HepG2 (cell line): ENCODE measurements around the gene MMRN1. TPM values are rescaled to one million over a fixed set of nuclear protein-coding genes. Genes with fewer than 3 reads are reported as not detected.

Experiments
- ATAC-seq: fragments of 200-7000 bp; cut with Tn5 transposase; 3 replicates; pipeline ENCODE4 v1.9.1; 2020; ENCODE audit warnings: mild to moderate bottlenecking, moderate library complexity
- BruUV-seq: library from RNA; stranded (reverse); fragments of 400-500 nt; replicated peaks from 2 replicates; lab custom pipeline; 2021; lab: Mats Ljungman, UMichigan
- CTCF ChIA-PET: fragments of 300-600 bp; formaldehyde crosslinking; extraction: SDS; loops from one replicate; lab custom pipeline; 2021; ENCODE audit warnings: low total read pairs, inconsistent platforms, low intra/inter-chr PET ratio; lab: Yijun Ruan, JAX
- POLR2A ChIA-PET: fragments of 350-600 bp; sonication (Branson Sonifier 250); formaldehyde crosslinking; loops from one replicate; lab custom pipeline; 2020; ENCODE audit warnings: antibody characterized with exemption, inconsistent platforms; lab: Yijun Ruan, JAX
- DNase-seq: peaks from one replicate; pipeline ENCODE4 v3.0.0-alpha.2; 2015; ENCODE audit warnings: low spot score
- FAIRE-seq: peaks from 3 replicates; lab custom pipeline; 2011; peaks lifted over from hg19 to GRCh38; lab: Jason Lieb, UNC
- H2AFZ ChIP-seq: one replicate; pipeline ENCODE4 v1.6.1; 2011; ENCODE audit warnings: low read length, inconsistent platforms
- H3K27ac ChIP-seq: fragments of 300-600 bp; 3 replicates; pipeline ENCODE4 v1.8.0; 2011; ENCODE audit warnings: mixed run types, mild to moderate bottlenecking, mixed read lengths, low read length, inconsistent platforms; ENCODE audit not compliant: insufficient read depth; ENCODE audit errors: extremely low read length
- H3K27me3 ChIP-seq, 2 experiments: fragments of 200-600 bp in 1 of 2; 2 replicates in 1 of 2; 3 replicates in 1 of 2; pipeline versions ENCODE4 v1.6.0 to v1.8.0; 2011; ENCODE audit warnings: low read length in 2 of 2, mild to moderate bottlenecking in 2 of 2, moderate library complexity in 2 of 2, inconsistent platforms in 1 of 2; ENCODE audit not compliant: insufficient read depth in 2 of 2, control insufficient read depth in 1 of 2
- H3K36me3 ChIP-seq, 2 experiments: fragments of 200-600 bp in 1 of 2; replicated peaks in 1 of 2; 2 replicates in 1 of 2; 3 replicates in 1 of 2; pipeline versions ENCODE4 v1.5.1 to v1.8.0; 2011; ENCODE audit warnings: low read length in 2 of 2, inconsistent platforms in 1 of 2; ENCODE audit not compliant: insufficient read depth in 2 of 2, control insufficient read depth in 1 of 2
- H3K4me1 ChIP-seq: 2 replicates; pipeline ENCODE4 v1.5.1; 2012; ENCODE audit warnings: low read length, inconsistent platforms; ENCODE audit not compliant: insufficient read depth
- H3K4me2 ChIP-seq: 2 replicates; pipeline ENCODE4 v1.6.0; 2011; ENCODE audit warnings: low read depth, low read length, inconsistent platforms
- H3K4me3 ChIP-seq, 3 experiments: fragments of 200-600 bp in 1 of 3; sonication (generic), shearing (Covaris generic) in 1 of 3; replicated peaks in 1 of 3; 2 replicates each; pipeline ENCODE4 v1.5.1; 2011 to 2016; ENCODE audit warnings: low read length in 3 of 3, inconsistent platforms in 2 of 3, low read depth in 2 of 3, mild to moderate bottlenecking in 2 of 3, control low read depth in 1 of 3, mixed read lengths in 1 of 3; ENCODE audit not compliant: insufficient read depth in 1 of 3
- H3K79me2 ChIP-seq: one replicate; pipeline ENCODE4 v1.6.1; 2011; ENCODE audit warnings: low read length, inconsistent platforms; ENCODE audit not compliant: insufficient read depth
- H3K9ac ChIP-seq: 2 replicates; pipeline ENCODE4 v1.6.0; 2011; ENCODE audit warnings: mild to moderate bottlenecking, low read depth, low read length, inconsistent platforms; ENCODE audit not compliant: insufficient read depth
- H3K9me3 ChIP-seq: 2 replicates; pipeline ENCODE4 v1.5.1; 2012; ENCODE audit warnings: mild to moderate bottlenecking, low read length
- H4K20me1 ChIP-seq: 2 replicates; pipeline ENCODE4 v1.6.0; 2011; ENCODE audit warnings: inconsistent platforms, mild to moderate bottlenecking, low read length, moderate library complexity; ENCODE audit not compliant: insufficient read depth
- FOXJ3 ChIP-seq: sonication (generic); formaldehyde crosslinking; IDR thresholded peaks from 2 replicates; pipeline ENCODE4 v1.4.0; 2020; ENCODE audit warnings: missing genetic modification reagents, mild to moderate bottlenecking, borderline replicate concordance
- HINFP ChIP-seq: sonication (generic); formaldehyde crosslinking; IDR thresholded peaks from 2 replicates; pipeline ENCODE4 v1.4.0; 2020; ENCODE audit warnings: low read depth, mild to moderate bottlenecking, missing genetic modification reagents
- MXD4 ChIP-seq: IDR thresholded peaks from 2 replicates; pipeline ENCODE4 v1.6.1; 2016; ENCODE audit warnings: mild to moderate bottlenecking, missing biosample characterization, missing genetic modification reagents
- NFE2L2 ChIP-seq: fragments of 150-350 bp; IDR thresholded peaks from 2 replicates; pipeline ENCODE4 v1.6.1; 2014; ENCODE audit warnings: low read length
- U2AF1 ChIP-seq: fragments of 200-400 bp; formaldehyde crosslinking; optimal IDR thresholded peaks from 2 replicates; pipeline ENCODE3; 2017; ENCODE audit warnings: mild to moderate bottlenecking, low read depth, low read length
- ZBTB7B ChIP-seq: sonication (generic); formaldehyde crosslinking; IDR thresholded peaks from 2 replicates; pipeline ENCODE4 v1.4.0; 2020; ENCODE audit warnings: missing genetic modification reagents
- ZNF160 ChIP-seq: sonication (generic); formaldehyde crosslinking; IDR thresholded peaks from 2 replicates; pipeline ENCODE4 v1.8.0; 2022; ENCODE audit warnings: mild to moderate bottlenecking, inconsistent platforms, missing genetic modification reagents
- ZNF468 ChIP-seq: sonication (generic); formaldehyde crosslinking; IDR thresholded peaks from 2 replicates; pipeline ENCODE4 v1.8.0; 2022; ENCODE audit warnings: mild to moderate bottlenecking, moderate library complexity, missing genetic modification reagents
- ZNF709 ChIP-seq: sonication (generic); formaldehyde crosslinking; IDR thresholded peaks from 2 replicates; pipeline ENCODE4 v1.5.0; 2020; ENCODE audit warnings: mild to moderate bottlenecking, missing genetic modification reagents
- ZNF747 ChIP-seq: sonication (generic); formaldehyde crosslinking; IDR thresholded peaks from 2 replicates; pipeline ENCODE4 v1.8.1; 2023; ENCODE audit warnings: missing genetic modification reagents, mild to moderate bottlenecking, borderline replicate concordance
- WGBS: methylation state at CpG from one replicate; pipeline ENCODE4 v1.1.6; 2017; ENCODE audit warnings: low lambda C conversion rate; 5-methylcytosine and 5-hydroxymethylcytosine counted together
- in situ Hi-C: cut with HindIII; loops from 2 replicates; pipeline ENCODE4 v1.10.0; 2017; ENCODE audit warnings: low pct_unique_long_range_greater_than_20kb; ENCODE audit not compliant: extremely low pct_ligation_motif_present
- intact Hi-C: fragments of 100-400 bp; cut with micrococcal nuclease; formaldehyde crosslinking; loops from one replicate; pipeline ENCODE4 v1.10.0; 2022; ENCODE audit not compliant: unreplicated experiment
- polyA plus RNA-seq, 8 experiments: library from polyadenylated mRNA; depleted of rRNA in 3 of 8; stranded (reverse) in 7 of 8; unstranded in 1 of 8; fragments of >200 nt; fragmentation: Illumina TruSeq in 4 of 8; extraction: Trizol in 4 of 8; gene quantifications; 2 replicates each; pipeline versions ENCODE4 v1.2.1 to v1.2.3, GENCODE V29; 2011 to 2016; ENCODE audit warnings: low read depth in 4 of 8, missing spikeins in 1 of 8, mixed read lengths in 1 of 8; ENCODE audit not compliant: insufficient read depth in 1 of 8
- total RNA-seq, 5 experiments: library from RNA; depleted of rRNA; stranded (reverse); fragments of >200 nt; fragmentation: Illumina TruSeq; extraction: Trizol; gene quantifications; 2 replicates each; pipeline ENCODE4 v1.2.3, GENCODE V29; 2016; ENCODE audit warnings: low read depth in 1 of 5
- TF ChIP-seq, protein P1 (sequence below): sonication (generic); formaldehyde crosslinking; IDR thresholded peaks from 2 replicates; pipeline ENCODE4 v1.5.0; 2020; ENCODE audit warnings: mild to moderate bottlenecking, missing genetic modification reagents, moderate library complexity
- TF ChIP-seq, protein P2 (sequence below): sonication (generic); formaldehyde crosslinking; IDR thresholded peaks from 2 replicates; pipeline ENCODE4 v1.4.0; 2020; ENCODE audit warnings: missing genetic modification reagents
- TF ChIP-seq, protein P3 (sequence below): sonication (generic); formaldehyde crosslinking; IDR thresholded peaks from 2 replicates; pipeline ENCODE4 v1.8.1; 2023; ENCODE audit warnings: mild to moderate bottlenecking, missing genetic modification reagents

MMRN1 gene
- total and polyA plus RNA-seq, 2 of the 13 experiments (the other 11 are each of a cell fraction or from before 2014, with no cell fraction given): not detected

DNA sequence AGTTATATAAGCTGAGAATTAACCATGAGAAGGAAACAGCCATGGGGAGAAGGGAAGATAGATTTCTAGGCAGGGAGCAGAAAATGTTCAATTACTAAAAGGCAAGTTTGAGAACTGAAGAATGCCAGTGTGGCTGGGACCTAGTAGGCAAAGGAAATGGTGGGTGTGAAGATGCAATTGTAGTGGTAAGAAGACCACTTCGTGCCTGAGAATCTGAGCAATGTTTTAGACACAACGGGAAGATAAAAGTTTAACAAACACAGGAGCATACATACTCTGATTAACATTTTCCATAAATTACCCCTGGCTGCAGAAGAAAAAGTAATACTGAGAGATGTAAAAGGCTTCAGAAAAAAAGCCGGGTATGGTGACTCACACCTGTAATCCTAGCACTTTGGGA, 18.1 kb upstream of the MMRN1 start:
- intact Hi-C loops: no loop called here
- no peak for FAIRE-seq
- CTCF ChIA-PET: no interaction called here

More for the DNA sequence above, 18.1 kb upstream of the MMRN1 start:
- H3K4me1 ChIP-seq: no peaks in the 10 kb centered on the region
- no peak overlapping the region for H2AFZ ChIP-seq
- WGBS: 3% methylated on average over 3 of the region's 3 CpGs
- no TSS peak for BruUV-seq
- no peaks in the 10 kb centered on the region for H3K27me3 ChIP-seq
- POLR2A ChIA-PET: no interaction called here
- TF ChIP-seq, protein P1, sequence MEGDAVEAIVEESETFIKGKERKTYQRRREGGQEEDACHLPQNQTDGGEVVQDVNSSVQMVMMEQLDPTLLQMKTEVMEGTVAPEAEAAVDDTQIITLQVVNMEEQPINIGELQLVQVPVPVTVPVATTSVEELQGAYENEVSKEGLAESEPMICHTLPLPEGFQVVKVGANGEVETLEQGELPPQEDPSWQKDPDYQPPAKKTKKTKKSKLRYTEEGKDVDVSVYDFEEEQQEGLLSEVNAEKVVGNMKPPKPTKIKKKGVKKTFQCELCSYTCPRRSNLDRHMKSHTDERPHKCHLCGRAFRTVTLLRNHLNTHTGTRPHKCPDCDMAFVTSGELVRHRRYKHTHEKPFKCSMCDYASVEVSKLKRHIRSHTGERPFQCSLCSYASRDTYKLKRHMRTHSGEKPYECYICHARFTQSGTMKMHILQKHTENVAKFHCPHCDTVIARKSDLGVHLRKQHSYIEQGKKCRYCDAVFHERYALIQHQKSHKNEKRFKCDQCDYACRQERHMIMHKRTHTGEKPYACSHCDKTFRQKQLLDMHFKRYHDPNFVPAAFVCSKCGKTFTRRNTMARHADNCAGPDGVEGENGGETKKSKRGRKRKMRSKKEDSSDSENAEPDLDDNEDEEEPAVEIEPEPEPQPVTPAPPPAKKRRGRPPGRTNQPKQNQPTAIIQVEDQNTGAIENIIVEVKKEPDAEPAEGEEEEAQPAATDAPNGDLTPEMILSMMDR: no peak
- TF ChIP-seq HINFP (CRISPR knock-in tag): no peak
- no peak for TF ChIP-seq ZBTB7B (CRISPR knock-in tag)
- no peak for TF ChIP-seq NFE2L2
- TF ChIP-seq U2AF1: no peak
- TF ChIP-seq ZNF468 (CRISPR knock-in tag): no peak
- TF ChIP-seq ZNF160 (CRISPR knock-in tag): no peak
- TF ChIP-seq, protein P2, sequence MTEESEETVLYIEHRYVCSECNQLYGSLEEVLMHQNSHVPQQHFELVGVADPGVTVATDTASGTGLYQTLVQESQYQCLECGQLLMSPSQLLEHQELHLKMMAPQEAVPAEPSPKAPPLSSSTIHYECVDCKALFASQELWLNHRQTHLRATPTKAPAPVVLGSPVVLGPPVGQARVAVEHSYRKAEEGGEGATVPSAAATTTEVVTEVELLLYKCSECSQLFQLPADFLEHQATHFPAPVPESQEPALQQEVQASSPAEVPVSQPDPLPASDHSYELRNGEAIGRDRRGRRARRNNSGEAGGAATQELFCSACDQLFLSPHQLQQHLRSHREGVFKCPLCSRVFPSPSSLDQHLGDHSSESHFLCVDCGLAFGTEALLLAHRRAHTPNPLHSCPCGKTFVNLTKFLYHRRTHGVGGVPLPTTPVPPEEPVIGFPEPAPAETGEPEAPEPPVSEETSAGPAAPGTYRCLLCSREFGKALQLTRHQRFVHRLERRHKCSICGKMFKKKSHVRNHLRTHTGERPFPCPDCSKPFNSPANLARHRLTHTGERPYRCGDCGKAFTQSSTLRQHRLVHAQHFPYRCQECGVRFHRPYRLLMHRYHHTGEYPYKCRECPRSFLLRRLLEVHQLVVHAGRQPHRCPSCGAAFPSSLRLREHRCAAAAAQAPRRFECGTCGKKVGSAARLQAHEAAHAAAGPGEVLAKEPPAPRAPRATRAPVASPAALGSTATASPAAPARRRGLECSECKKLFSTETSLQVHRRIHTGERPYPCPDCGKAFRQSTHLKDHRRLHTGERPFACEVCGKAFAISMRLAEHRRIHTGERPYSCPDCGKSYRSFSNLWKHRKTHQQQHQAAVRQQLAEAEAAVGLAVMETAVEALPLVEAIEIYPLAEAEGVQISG: no peak
- no peak for TF ChIP-seq ZNF709 (CRISPR knock-in tag)
- no peak for TF ChIP-seq ZNF747 (CRISPR knock-in tag)
- TF ChIP-seq FOXJ3 (CRISPR knock-in tag): no peak
- TF ChIP-seq MXD4 (CRISPR knock-in tag): no peak
- TF ChIP-seq, protein P3, sequence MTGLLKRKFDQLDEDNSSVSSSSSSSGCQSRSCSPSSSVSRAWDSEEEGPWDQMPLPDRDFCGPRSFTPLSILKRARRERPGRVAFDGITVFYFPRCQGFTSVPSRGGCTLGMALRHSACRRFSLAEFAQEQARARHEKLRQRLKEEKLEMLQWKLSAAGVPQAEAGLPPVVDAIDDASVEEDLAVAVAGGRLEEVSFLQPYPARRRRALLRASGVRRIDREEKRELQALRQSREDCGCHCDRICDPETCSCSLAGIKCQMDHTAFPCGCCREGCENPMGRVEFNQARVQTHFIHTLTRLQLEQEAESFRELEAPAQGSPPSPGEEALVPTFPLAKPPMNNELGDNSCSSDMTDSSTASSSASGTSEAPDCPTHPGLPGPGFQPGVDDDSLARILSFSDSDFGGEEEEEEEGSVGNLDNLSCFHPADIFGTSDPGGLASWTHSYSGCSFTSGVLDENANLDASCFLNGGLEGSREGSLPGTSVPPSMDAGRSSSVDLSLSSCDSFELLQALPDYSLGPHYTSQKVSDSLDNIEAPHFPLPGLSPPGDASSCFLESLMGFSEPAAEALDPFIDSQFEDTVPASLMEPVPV: no peak
- ATAC-seq (no peak), DNase-seq (no peak)
- H3K27ac ChIP-seq: no peak overlapping the region
- H3K4me2 ChIP-seq: no peak overlapping the region
- H3K36me3 ChIP-seq: no peaks in the 10 kb centered on the region
- in situ Hi-C loops: loop anchor here (10.0 kb wide), 1 partner anchor 222 kb away; no protein-coding TSS in a partner anchor
- no peak overlapping the region for H3K4me3 ChIP-seq
- no peaks in the 10 kb centered on the region for H3K79me2 ChIP-seq
- no peak overlapping the region for H3K9ac ChIP-seq
- H3K9me3 ChIP-seq: no peaks in the 10 kb centered on the region
- H4K20me1 ChIP-seq: no peaks in the 10 kb centered on the region
